Mesenchymal stem cell (in vitro differentiated cells and primary cell): ENCODE measurements around the gene SPECC1L.

Experiments
- DNase-seq: peaks from one replicate; pipeline ENCODE4 v3.0.0-alpha.2; 2013
- H2AFZ ChIP-seq: one replicate; pipeline ENCODE4 v1.6.1; 2013; ENCODE audit warnings: low read depth, mild to moderate bottlenecking, control low read depth, inconsistent platforms, low read length, moderate library complexity
- H2AK5ac ChIP-seq: 2 replicates; pipeline ENCODE4 v1.6.1; 2013; ENCODE audit warnings: low read length, moderate library complexity, mild to moderate bottlenecking, inconsistent platforms; ENCODE audit not compliant: severe bottlenecking
- H2BK120ac ChIP-seq: one replicate; pipeline ENCODE4 v1.6.1; 2013; ENCODE audit warnings: low read depth, mild to moderate bottlenecking, inconsistent platforms, low read length, moderate library complexity
- H2BK12ac ChIP-seq, 2 experiments: one replicate each; pipeline ENCODE4 v1.6.1; 2013; ENCODE audit warnings: inconsistent platforms in 2 of 2, low read length in 2 of 2, mild to moderate bottlenecking in 2 of 2, moderate library complexity in 2 of 2, control low read depth in 1 of 2
- H2BK15ac ChIP-seq: one replicate; pipeline ENCODE4 v1.6.1; 2013; ENCODE audit warnings: mild to moderate bottlenecking, low read depth, inconsistent platforms; ENCODE audit not compliant: poor library complexity, severe bottlenecking
- H2BK5ac ChIP-seq: 2 replicates; pipeline ENCODE4 v1.6.1; 2013; ENCODE audit warnings: low read depth, mild to moderate bottlenecking, low read length, control low read depth, inconsistent platforms; ENCODE audit not compliant: poor library complexity, severe bottlenecking
- H3K14ac ChIP-seq, 2 experiments: one replicate each; pipeline ENCODE4 v1.6.1; 2013; ENCODE audit warnings: inconsistent platforms in 2 of 2, low read length in 2 of 2, control low read depth in 1 of 2, mild to moderate bottlenecking in 1 of 2, moderate library complexity in 1 of 2
- H3K18ac ChIP-seq, 2 experiments: one replicate each; pipeline ENCODE4 v1.6.1; 2013; ENCODE audit warnings: inconsistent platforms in 2 of 2, low read length in 2 of 2, control low read depth in 1 of 2, low read depth in 1 of 2, mild to moderate bottlenecking in 1 of 2
- H3K23ac ChIP-seq, 2 experiments: one replicate each; pipeline ENCODE4 v1.6.1; 2013; ENCODE audit warnings: inconsistent platforms in 2 of 2, low read length in 2 of 2, mild to moderate bottlenecking in 2 of 2, moderate library complexity in 2 of 2, control low read depth in 1 of 2
- H3K27ac ChIP-seq: 2 replicates; pipeline ENCODE4 v1.5.1; 2013; ENCODE audit warnings: mild to moderate bottlenecking, moderate library complexity, low read length, control low read depth, inconsistent platforms; ENCODE audit not compliant: poor library complexity, severe bottlenecking
- H3K27me3 ChIP-seq, 2 experiments: 2 replicates each; pipeline versions ENCODE4 v1.6.1 to v1.7.0; 2013; ENCODE audit warnings: low read length in 2 of 2, mild to moderate bottlenecking in 2 of 2, moderate library complexity in 2 of 2, control low read depth in 1 of 2, inconsistent platforms in 1 of 2; ENCODE audit not compliant: control insufficient read depth in 1 of 2, insufficient read depth in 1 of 2
- H3K36me3 ChIP-seq, 2 experiments: 2 replicates each; pipeline versions ENCODE4 v1.6.1 to v1.7.0; 2013; ENCODE audit warnings: low read length in 2 of 2, control low read depth in 1 of 2, inconsistent platforms in 1 of 2, low read depth in 1 of 2, mild to moderate bottlenecking in 1 of 2; ENCODE audit not compliant: insufficient read depth in 2 of 2, control insufficient read depth in 1 of 2
- H3K4ac ChIP-seq, 2 experiments: one replicate each; pipeline ENCODE4 v1.6.1; 2013; ENCODE audit warnings: inconsistent platforms in 2 of 2, low read length in 2 of 2, mild to moderate bottlenecking in 2 of 2, moderate library complexity in 2 of 2, control low read depth in 1 of 2, low read depth in 1 of 2
- H3K4me1 ChIP-seq: 2 replicates; pipeline ENCODE4 v1.6.1; 2013; ENCODE audit warnings: low read depth, low read length, control low read depth; ENCODE audit not compliant: control insufficient read depth, insufficient read depth
- H3K4me2 ChIP-seq: 2 replicates; pipeline ENCODE4 v1.6.1; 2013; ENCODE audit warnings: low read length, mild to moderate bottlenecking, inconsistent platforms; ENCODE audit not compliant: poor library complexity, severe bottlenecking
- H3K4me3 ChIP-seq, 2 experiments: 2 replicates each; pipeline versions ENCODE4 v1.5.1 to v1.7.0; 2013; ENCODE audit warnings: low read length in 2 of 2, mild to moderate bottlenecking in 2 of 2, control low read depth in 1 of 2, low read depth in 1 of 2; ENCODE audit not compliant: insufficient read depth in 1 of 2
- H3K79me1 ChIP-seq: replicated peaks from 2 replicates; pipeline ENCODE4 v1.6.1; 2013; ENCODE audit warnings: mild to moderate bottlenecking, control low read depth, low read length, inconsistent platforms; ENCODE audit not compliant: poor library complexity, severe bottlenecking
- H3K9ac ChIP-seq: 2 replicates; pipeline ENCODE4 v1.7.0; 2013; ENCODE audit warnings: mild to moderate bottlenecking, low read length, moderate library complexity
- H3K9me3 ChIP-seq: 2 replicates; pipeline ENCODE4 v1.7.0; 2013; ENCODE audit warnings: mild to moderate bottlenecking, low read length; ENCODE audit not compliant: control insufficient read depth
- H4K8ac ChIP-seq: one replicate; pipeline ENCODE4 v1.6.1; 2013; ENCODE audit warnings: inconsistent platforms, mild to moderate bottlenecking, low read length, moderate library complexity
- H4K91ac ChIP-seq: one replicate; pipeline ENCODE4 v1.6.1; 2013; ENCODE audit warnings: mild to moderate bottlenecking, low read length, inconsistent platforms
- WGBS: methylation state at CpG from one replicate; pipeline ENCODE4 v1.1.7; 2013; ENCODE audit warnings: mixed read lengths; 5-methylcytosine and 5-hydroxymethylcytosine counted together

The SPECC1L gene

DNA sequence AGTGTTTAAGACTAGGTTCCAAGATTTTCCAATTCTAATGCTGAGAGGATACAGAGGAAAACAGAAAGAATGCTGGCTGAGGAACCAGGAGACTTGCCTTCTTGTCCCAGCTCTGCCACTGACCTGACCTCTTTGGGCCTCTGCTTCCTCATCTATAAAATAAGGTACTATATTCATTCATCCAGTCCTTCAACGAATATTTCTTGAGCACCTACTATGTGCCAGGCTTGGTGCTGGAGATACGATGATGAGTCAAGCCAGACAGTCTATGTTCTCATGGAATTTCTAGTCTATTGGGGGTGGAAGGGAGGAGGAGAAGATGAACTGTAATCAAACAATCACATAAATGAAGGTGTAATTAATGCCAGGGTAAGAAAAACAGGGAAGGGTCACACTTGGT is 196.7 kb downstream of the SPECC1L start:
- H2AFZ ChIP-seq = no peak overlapping the region
- WGBS = 98% methylated on average over 2 of the region's 2 CpGs
- peak overlapping the region in 1 of 2 experiments; percentile 30 for H3K4ac ChIP-seq

More for the DNA sequence above, 196.7 kb downstream of the SPECC1L start:
- H2AK5ac ChIP-seq = peak overlapping the region; percentile 92
- H2BK5ac ChIP-seq = no peak overlapping the region
- H3K4me1 ChIP-seq = peaks cover 8% of the 10 kb centered on the region
- H3K23ac ChIP-seq = no peak overlapping the region
- no peak overlapping the region for H4K91ac ChIP-seq
- H3K27ac ChIP-seq = no peak overlapping the region
- no peaks in the 10 kb centered on the region for H3K27me3 ChIP-seq
- H3K9me3 ChIP-seq = no peaks in the 10 kb centered on the region
- no peak overlapping the region for H3K4me2 ChIP-seq
- no peaks in the 10 kb centered on the region for H3K79me1 ChIP-seq
- peak overlapping the region; percentile 28 for H2BK15ac ChIP-seq
- H3K14ac ChIP-seq = no peak overlapping the region
- no peak overlapping the region for H3K9ac ChIP-seq
- no peaks in the 10 kb centered on the region for H3K36me3 ChIP-seq
- peak overlapping the region; percentile 30 to 43 for H3K18ac ChIP-seq
- H4K8ac ChIP-seq = no peak overlapping the region
- peak overlapping the region in 1 of 2 experiments; percentile 50 for H2BK12ac ChIP-seq
- no peak overlapping the region for H3K4me3 ChIP-seq
- H2BK120ac ChIP-seq = no peak overlapping the region
- DNase-seq = no peak
